Upper lobe of right lung (tissue), 1 donor: ENCODE measurements around the gene SNRPD2. TPM values are rescaled to one million over a fixed set of nuclear protein-coding genes. Genes with fewer than 3 reads are reported as not detected.
"Not testable (repeated sequence)": the region's sequence is repeated elsewhere in the genome, so short reads cannot be mapped to it uniquely, and the experiment has no call there.

Experiments
- ATAC-seq: fragments of 200-7000 bp; cut with Tn5 transposase; one replicate; pipeline ENCODE4 v1.9.1; 2020; ENCODE audit warnings: mild to moderate bottlenecking, moderate library complexity
- DNase-seq: peaks from one replicate; pipeline ENCODE4 v3.0.0-alpha.2; 2020
- H3K27ac ChIP-seq: fragments of 200-600 bp; one replicate; pipeline ENCODE4 v1.8.0; 2022
- H3K27me3 ChIP-seq: fragments of 200-600 bp; one replicate; pipeline ENCODE4 v1.8.0; 2022; ENCODE audit warnings: mild to moderate bottlenecking
- H3K36me3 ChIP-seq: fragments of 200-600 bp; one replicate; pipeline ENCODE4 v1.8.0; 2022
- H3K4me1 ChIP-seq: fragments of 200-600 bp; one replicate; pipeline ENCODE4 v1.8.0; 2022
- H3K4me3 ChIP-seq: fragments of 200-600 bp; one replicate; pipeline ENCODE4 v1.8.0; 2022; ENCODE audit warnings: mild to moderate bottlenecking
- H3K9me3 ChIP-seq: fragments of 200-600 bp; one replicate; pipeline ENCODE4 v1.8.0; 2022
- intact Hi-C: fragments of 100-400 bp; cut with DNase I; formaldehyde crosslinking; loops from one replicate; pipeline ENCODE4 v1.11.0; 2022
- total RNA-seq: library from RNA; stranded (reverse); fragmentation: NEBNext Ultra II Directional; extraction: Animal tissue kit (Norgen Biotek cat#: 25700); gene quantifications from one replicate; pipeline ENCODE4 v1.2.1, GENCODE V29; 2021
- TF ChIP-seq, protein P1 (sequence below): fragments of 200-600 bp; IDR thresholded peaks from one replicate; pipeline ENCODE4 v1.8.0; 2022; ENCODE audit warnings: antibody characterized with exemption
- donor health status: DM: no; HTN: yes; CAD: no; lungs with severe emphysema.

The SNRPD2 gene
- total RNA-seq, 1 donor from 2014 or later = 188 TPM

DNA sequence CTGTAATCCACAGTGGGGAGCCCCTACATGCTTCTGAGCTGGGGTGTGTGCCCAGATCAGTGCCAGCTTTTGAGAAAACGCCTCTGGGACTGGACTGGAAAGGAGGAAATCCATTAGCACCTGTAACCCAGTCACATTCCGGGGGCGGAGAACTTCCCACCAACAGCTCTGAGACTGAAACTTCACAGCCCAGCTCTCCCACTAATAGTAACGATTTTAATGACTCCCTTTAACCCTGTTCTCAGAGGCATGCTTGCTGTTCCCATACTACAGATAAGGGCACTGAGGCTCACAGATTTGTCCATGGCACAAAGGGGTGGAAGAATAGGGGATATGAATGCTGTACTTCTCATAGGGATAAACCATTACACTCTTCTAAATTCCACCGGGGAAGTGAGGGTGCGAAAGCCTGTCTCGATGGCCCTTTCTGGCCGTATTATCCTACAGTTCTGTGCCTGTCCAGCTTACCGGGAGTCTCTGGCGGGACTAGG, 38.1 kb upstream of the SNRPD2 start:
- TF ChIP-seq, protein P1, sequence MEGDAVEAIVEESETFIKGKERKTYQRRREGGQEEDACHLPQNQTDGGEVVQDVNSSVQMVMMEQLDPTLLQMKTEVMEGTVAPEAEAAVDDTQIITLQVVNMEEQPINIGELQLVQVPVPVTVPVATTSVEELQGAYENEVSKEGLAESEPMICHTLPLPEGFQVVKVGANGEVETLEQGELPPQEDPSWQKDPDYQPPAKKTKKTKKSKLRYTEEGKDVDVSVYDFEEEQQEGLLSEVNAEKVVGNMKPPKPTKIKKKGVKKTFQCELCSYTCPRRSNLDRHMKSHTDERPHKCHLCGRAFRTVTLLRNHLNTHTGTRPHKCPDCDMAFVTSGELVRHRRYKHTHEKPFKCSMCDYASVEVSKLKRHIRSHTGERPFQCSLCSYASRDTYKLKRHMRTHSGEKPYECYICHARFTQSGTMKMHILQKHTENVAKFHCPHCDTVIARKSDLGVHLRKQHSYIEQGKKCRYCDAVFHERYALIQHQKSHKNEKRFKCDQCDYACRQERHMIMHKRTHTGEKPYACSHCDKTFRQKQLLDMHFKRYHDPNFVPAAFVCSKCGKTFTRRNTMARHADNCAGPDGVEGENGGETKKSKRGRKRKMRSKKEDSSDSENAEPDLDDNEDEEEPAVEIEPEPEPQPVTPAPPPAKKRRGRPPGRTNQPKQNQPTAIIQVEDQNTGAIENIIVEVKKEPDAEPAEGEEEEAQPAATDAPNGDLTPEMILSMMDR = no peak
- Histone ChIP-seq H3K27me3 (no peaks in the 10 kb centered on the region), H3K4me1 (peaks cover 13% of the 10 kb centered on the region), H3K9me3 (no peaks in the 10 kb centered on the region), H3K36me3 (peaks cover 6% of the 10 kb centered on the region), H3K27ac (peak overlapping the region; percentile 70), H3K4me3 (peak overlapping the region; percentile 81)
- no peak for DNase-seq
- peak; percentile 2 for ATAC-seq
- intact Hi-C loops = no loop called here

DNA sequence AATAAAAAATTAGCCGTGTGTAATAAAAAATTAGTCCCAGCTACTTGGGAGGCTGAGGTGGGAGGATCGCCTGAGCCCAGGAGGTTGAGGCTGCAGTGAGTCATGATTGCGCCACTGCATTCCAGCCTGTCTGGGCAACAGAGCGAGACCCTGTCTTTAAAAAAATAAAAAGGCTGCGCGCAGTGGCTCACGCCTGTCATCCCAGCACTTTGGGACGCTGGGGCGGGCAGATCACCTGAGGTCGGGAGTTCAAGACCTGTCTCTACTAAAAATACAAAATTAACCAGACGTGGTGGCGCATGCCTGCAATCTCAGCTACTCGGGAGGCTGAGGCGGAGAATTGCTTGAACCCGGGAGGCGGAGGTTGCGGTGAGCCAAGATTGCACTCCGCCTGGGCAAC, 36.9 kb upstream of the SNRPD2 start:
- H3K4me1 ChIP-seq = peaks cover 13% of the 10 kb centered on the region
- intact Hi-C loops, ATAC-seq, H3K4me3 ChIP-seq, DNase-seq, H3K36me3 ChIP-seq, H3K9me3 ChIP-seq, H3K27ac ChIP-seq, H3K27me3 ChIP-seq: not testable (repeated sequence)

DNA sequence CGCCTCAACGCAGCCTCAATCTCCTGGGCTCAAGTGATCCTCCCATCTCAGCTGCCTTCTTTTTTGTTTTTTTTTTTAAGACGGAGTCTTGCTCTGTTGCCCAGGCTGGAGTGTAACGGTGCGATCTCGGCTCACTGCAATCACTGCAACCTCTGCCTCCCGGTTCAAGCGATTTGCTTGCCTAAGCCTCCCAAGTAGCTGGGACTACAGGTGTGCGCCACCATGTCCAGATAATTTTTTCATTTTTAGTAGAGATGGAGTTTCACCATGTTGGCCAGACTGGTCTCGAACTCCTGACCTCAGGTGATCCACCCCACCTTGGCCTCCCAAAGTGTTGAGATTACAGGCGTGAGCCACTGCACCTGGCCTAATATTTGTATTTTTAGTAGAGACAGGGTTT, 28.3 kb upstream of the SNRPD2 start:
- intact Hi-C loops, H3K9me3 ChIP-seq, H3K27ac ChIP-seq, H3K4me3 ChIP-seq, DNase-seq, ATAC-seq, H3K27me3 ChIP-seq: not testable (repeated sequence)
- peaks cover 14% of the 10 kb centered on the region for H3K36me3 ChIP-seq
- peaks cover 15% of the 10 kb centered on the region for H3K4me1 ChIP-seq

DNA sequence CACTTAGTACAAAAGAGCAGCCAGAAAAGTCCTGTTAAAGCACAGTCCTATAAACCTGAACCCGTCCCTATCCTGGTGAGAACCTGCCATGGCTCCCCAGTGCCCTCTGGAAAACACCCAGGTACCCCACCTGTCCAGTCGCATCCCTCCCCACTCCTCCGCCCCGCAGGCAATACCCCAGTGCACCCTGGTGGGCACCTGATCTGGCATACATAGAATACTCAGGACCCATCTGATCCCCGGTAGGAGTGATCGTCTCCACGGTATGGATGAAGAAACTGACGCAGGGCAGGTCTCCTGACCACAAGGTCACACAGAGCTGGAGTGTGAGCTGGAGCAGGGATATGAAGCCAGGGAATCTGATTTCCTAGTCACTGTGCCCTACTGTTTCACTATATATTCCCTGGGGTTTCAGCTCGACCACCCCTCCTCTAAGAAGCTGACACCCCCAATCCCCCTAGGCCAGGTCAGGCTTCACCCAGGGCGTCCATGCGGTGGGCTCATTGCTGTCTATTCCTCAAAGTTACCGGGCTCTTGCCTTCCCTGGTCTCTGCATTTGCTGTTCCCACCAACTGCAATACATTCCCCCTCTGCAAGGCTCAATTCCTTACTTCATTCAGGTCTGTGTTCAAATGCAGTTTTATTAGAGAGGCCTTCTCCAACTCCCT, 26.4 kb upstream of the SNRPD2 start:
- intact Hi-C loops = no loop called here
- H3K9me3 ChIP-seq = no peaks in the 10 kb centered on the region
- TF ChIP-seq, protein P1 = no peak
- peaks cover 15% of the 10 kb centered on the region for H3K4me1 ChIP-seq
- DNase-seq (peak; percentile 66), ATAC-seq (no peak)
- H3K27ac ChIP-seq = peak overlapping the region; percentile 86
- H3K27me3 ChIP-seq = no peaks in the 10 kb centered on the region
- H3K36me3 ChIP-seq = peaks cover 10% of the 10 kb centered on the region
- peak overlapping the region; percentile 69 for H3K4me3 ChIP-seq

DNA sequence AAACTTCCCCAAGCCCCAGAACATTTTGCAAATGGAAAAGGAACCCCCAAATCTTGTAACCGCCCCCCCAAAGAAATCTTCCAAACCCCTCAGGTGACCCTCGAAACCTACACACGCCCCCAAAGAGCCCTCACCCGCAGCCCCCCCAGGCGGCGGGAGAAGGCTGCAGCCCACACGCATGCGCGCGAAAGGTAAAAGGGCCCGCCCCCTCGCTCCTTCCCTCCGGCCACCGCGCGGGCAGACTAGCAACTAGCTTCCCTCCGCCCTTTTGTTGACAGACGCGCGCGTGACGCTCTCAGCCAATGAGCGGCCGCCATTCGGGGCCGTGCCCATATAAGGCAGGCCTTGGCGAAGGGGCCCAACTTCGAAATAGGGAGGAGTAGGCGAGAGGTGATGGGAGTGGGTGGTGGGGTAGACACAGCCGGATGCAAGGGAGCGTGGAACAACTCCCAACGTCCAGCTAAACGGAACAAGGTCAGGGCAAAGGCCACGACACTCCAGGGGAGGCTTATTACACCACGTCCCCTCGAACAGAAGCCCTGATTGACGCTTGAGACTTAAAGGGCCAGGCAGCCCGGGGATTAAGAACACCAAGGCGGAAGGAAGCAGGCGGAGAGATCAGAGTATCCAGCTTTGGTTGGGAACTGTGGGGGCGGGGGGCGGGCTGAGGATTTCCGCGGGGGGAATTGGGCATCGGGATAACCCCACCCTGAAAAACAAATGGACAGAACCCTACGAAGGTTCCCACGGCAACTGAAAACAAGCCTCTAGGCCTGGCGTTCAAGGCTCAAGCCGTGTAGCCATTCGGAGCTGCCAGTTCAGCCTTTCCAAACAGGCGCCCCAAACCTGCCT, 25.6 kb upstream of the SNRPD2 start:
- DNase-seq (peak; percentile 100), ATAC-seq (peak; percentile 98)
- Histone ChIP-seq H3K4me1 (peaks cover 15% of the 10 kb centered on the region), H3K4me3 (peak overlapping the region; percentile 69), H3K27me3 (no peaks in the 10 kb centered on the region), H3K36me3 (peaks cover 15% of the 10 kb centered on the region), H3K9me3 (no peaks in the 10 kb centered on the region), H3K27ac (peak overlapping the region; percentile 86)
- TF ChIP-seq, protein P1 = peak; percentile 15
- intact Hi-C loops = no loop called here

DNA sequence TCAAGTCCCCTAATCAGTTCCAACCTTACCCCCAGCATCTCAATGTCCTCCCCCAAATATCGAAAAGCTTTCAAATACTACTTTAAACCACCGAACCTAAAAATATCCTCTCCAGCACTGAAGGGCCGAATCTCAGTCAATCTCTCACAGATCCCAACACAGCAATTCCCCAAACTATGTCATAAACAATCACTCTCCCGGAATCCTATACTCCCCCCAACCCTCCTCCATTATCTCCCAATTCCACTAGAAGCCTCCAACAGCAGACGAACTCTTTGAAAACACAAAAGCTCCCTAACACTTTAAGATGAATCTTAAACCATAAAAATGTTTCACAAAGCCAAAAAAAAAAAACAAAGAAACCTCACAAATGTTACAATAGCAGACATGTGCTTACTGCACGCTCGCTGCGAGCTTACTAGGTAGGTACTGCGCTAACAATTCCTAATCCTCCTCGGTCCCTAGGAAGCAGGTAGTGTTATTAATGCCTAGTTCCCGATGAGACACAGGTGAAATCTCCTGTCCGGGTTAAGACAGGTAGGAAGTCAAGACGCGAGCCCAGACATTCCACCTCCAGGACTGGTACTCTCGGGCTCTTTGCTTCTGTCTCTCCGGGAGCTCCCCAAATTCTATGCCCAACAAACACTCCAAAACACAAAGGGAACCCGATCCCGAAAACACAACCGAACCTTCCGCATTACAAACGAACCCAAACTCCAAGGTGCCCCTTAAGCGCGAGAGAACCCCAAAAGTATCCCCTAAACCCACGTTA, 24.8 kb upstream of the SNRPD2 start:
- TF ChIP-seq, protein P1 = no peak
- intact Hi-C loops = no loop called here
- ATAC-seq = no peak

More for the DNA sequence above, 24.8 kb upstream of the SNRPD2 start:
- H3K36me3 ChIP-seq = peaks cover 15% of the 10 kb centered on the region
- H3K4me3 ChIP-seq = peak overlapping the region; percentile 69
- no peaks in the 10 kb centered on the region for H3K9me3 ChIP-seq
- DNase-seq = no peak
- H3K27me3 ChIP-seq = no peaks in the 10 kb centered on the region
- peak overlapping the region; percentile 68 for H3K27ac ChIP-seq
- peaks cover 15% of the 10 kb centered on the region for H3K4me1 ChIP-seq
